Measurements from ENCODE around the gene GRIK4.

- no peak for TF ChIP-seq EZH2 (IDR thresholded peaks at IDR 0.05; ENCODE audit: borderline replicate concordance, low read length)
- TF ChIP-seq, protein P1, sequence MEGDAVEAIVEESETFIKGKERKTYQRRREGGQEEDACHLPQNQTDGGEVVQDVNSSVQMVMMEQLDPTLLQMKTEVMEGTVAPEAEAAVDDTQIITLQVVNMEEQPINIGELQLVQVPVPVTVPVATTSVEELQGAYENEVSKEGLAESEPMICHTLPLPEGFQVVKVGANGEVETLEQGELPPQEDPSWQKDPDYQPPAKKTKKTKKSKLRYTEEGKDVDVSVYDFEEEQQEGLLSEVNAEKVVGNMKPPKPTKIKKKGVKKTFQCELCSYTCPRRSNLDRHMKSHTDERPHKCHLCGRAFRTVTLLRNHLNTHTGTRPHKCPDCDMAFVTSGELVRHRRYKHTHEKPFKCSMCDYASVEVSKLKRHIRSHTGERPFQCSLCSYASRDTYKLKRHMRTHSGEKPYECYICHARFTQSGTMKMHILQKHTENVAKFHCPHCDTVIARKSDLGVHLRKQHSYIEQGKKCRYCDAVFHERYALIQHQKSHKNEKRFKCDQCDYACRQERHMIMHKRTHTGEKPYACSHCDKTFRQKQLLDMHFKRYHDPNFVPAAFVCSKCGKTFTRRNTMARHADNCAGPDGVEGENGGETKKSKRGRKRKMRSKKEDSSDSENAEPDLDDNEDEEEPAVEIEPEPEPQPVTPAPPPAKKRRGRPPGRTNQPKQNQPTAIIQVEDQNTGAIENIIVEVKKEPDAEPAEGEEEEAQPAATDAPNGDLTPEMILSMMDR (IDR thresholded peaks at IDR 0.05; ENCODE audit: low read length), result no peak
These were observed 401.4 kb downstream of the GRIK4 start for GRCh38 chr11:120912915-120913314.

Data from OCI-LY1 (cell line).